Retina (tissue), 1 donor: ENCODE data around the gene ADM5.
"Not testable (repeated sequence)": the region's sequence is repeated elsewhere in the genome, so short reads cannot be mapped to it uniquely, and the experiment has no call there.

Experiments used
- DNase-seq: peaks from one replicate; pipeline ENCODE4 v3.0.0-alpha.2; 2016

ADM5 gene

DNA sequence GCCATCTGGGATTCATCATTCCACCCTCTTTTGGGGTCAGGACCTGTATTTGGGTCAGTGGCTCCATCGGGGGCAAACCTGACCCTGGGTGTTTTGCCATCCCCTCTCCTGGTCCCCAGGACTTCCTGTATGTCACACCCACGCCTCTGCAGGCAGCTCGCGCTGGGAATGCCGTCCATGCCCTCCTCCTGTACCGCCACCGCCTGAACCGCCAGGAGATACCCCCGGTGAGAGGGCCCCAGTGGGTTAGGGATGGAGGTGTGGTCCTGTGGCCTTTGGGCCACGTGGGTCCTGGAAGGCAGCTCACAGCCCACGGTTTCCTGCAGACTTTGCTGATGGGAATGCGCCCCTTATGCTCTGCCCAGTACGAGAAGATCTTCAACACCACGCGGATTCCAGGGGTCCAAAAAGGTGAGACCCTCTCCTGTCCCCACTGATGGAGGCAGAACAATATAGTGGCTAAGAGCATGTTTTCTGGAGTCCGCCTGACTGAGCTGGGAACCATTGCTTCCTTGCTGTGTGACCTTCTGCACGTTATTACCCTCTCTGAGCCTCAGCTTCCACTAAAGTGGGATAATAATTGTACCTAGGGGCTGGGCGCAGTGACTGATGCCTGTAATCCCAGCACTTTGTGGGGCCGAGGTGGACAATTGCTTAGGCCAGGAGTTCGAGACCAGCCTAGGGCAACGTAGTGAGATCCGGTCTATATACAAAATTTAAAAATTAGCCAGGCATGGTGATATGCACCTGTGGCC, 15.7 kb downstream of the ADM5 start:
- no peak for DNase-seq

DNA sequence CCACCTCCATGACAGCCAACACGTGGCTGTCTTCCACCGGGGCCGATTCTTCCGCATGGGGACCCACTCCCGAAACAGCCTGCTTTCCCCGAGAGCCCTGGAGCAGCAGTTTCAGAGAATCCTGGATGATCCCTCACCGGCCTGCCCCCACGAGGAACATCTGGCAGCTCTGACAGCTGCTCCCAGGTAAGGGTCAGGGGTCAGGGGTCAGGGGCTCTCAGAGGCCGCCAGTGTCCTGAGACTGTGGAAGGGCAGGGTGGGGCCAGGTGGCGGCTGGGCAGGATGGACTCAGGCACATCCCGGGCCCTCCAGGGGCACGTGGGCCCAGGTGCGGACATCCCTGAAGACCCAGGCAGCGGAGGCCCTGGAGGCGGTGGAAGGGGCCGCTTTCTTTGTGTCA, 16.5 kb downstream of the ADM5 start:
- no peak for DNase-seq

DNA sequence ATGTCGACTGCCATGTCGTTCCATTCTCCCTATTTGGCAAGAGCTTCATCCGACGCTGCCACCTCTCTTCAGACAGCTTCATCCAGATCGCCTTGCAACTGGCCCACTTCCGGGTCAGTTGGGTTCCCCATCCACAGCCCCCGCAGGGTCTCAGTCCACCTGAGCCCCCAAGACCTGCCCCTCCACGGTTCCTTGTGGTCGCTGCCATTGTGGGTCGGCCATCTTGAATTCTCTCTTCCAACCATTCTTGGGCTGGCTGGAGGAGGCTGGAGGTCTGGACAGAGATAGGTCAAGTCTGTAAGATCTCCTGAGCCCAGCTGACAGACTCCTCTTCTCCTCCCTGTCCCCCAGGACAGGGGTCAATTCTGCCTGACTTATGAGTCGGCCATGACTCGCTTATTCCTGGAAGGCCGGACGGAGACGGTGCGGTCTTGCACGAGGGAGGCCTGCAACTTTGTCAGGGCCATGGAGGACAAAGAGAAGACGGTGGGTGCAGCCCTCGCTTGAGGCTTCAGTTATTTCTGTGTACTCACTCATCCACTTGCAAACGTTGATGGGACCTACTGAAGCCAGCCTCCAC, 21.1 kb downstream of the ADM5 start:
- no peak for DNase-seq

DNA sequence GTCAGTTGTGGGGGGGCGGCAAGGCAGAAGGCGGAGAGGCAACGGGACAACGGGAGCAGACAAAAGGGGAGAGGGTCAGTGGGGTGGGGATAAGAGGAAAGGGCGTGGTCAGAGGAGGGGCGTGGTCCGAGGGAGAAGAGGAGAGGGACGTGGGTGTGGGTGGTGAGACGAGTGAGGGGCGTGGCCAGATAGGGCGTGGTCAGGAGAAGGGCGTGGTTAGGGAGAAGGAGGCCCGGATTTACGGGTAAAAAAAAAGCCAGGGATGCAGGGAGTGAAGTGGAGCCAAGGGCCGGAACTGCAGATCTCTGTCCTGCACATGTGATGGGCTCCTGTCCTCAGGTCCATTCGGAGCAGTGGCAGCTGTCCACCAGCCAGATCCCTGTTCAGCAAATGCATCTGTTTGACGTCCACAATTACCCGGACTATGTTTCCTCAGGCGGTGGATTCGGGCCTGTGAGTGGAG, 23.0 kb downstream of the ADM5 start:
- no peak for DNase-seq

DNA sequence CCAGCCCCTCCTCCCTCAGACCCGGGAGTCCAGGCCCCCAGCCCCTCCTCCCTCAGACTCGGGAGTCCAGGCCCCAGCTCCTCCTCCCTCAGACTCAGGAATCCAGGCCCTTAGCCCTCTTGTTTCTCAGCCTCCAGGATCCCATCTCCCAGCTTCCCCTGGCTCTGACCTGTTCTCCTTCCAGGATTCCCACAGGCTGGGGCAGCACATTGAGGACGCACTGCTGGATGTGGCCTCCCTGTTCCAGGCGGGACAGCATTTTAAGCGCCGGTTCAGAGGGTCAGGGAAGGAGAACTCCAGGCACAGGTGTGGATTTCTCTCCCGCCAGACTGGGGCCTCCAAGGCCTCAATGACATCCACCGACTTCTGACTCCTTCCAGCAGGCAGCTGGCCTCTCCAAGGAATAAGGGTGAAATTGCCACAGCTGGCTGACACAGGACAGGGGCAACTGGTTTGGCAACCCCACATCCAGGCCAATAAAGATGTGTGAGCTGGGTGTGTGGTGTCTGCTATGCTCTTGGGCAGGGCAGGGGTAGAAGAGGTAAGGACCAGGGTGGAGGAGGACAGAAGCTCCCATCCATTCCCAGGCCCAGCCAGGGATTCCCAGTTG, 23.9 kb downstream of the ADM5 start:
- DNase-seq = no peak

DNA sequence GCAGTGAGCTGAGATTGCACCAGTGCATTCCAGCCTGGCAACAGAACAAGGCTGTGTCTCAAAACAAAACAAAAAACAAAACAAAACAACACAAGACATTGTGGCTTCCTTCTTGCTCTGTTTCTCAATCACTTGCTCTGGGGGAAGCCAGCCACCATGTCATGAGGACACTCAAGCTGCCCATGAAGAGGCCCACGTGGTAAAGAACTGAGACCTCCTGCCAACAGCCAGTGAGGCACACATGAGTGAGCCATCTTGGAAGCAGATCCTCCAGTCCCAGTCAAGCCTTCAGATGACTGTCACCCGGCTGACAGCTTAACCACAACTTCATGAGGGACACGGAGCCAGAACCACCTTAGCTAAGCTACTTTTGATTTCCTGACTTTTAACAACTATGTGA, 26.8 kb downstream of the ADM5 start:
- DNase-seq = no peak

DNA sequence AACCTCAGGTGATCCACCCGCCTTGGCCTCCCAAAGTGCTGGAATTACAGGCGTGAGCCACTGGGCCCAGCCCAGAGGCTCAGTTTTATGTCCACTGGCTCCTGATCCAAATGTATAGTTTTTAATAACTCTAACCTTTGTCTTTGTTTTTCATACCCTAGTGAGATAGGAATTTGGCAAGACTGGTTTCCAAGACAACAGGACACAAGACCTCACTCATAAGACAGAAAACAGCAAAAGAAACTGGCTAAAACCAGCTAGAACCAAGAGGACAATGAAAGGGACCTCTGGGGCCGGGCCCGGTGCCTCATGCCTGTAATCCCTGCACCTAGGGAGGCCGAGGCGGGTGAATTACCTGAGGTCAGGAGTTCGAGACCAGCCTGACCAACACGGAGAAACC, 29.1 kb downstream of the ADM5 start:
- DNase-seq = no peak

DNA sequence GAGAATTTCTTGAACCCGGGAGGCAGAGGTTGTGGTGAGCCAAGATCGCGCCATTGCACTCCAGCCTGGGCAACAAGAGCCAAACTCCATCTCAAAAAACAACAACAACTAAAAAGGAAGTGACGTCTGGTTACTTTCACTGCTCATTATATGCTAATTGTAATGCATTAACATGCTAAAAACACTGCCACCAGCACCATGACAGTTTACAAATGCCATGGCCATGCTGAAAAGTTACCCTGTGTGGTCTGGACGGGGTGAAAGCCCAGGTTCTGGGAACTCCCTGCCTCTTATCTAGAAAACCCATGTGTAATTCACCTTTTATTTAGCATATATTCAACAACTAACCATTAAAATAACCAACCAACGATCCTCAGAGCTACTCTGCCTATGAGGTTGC, 29.6 kb downstream of the ADM5 start:
- DNase-seq = no peak

DNA sequence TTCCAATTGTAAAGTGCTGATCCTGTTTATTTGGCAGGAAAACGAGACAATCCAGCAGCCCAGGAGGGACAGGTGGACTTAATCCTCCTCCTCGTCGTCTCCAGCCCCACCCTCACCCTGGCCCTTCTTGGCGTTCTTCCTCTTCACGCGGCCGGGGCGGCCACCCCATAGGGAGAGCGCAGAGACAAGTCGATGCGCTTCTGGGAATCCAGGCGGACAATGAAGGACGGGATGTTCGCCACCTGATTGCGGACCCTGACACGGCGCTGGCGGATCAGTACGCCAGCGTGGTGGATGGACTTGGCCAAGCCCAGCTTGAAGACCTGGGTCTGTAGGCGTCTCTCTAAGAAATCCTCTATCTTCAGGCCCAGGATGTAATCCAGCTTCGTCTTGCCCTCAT, 30.0 kb downstream of the ADM5 start:
- DNase-seq = not testable (repeated sequence)

DNA sequence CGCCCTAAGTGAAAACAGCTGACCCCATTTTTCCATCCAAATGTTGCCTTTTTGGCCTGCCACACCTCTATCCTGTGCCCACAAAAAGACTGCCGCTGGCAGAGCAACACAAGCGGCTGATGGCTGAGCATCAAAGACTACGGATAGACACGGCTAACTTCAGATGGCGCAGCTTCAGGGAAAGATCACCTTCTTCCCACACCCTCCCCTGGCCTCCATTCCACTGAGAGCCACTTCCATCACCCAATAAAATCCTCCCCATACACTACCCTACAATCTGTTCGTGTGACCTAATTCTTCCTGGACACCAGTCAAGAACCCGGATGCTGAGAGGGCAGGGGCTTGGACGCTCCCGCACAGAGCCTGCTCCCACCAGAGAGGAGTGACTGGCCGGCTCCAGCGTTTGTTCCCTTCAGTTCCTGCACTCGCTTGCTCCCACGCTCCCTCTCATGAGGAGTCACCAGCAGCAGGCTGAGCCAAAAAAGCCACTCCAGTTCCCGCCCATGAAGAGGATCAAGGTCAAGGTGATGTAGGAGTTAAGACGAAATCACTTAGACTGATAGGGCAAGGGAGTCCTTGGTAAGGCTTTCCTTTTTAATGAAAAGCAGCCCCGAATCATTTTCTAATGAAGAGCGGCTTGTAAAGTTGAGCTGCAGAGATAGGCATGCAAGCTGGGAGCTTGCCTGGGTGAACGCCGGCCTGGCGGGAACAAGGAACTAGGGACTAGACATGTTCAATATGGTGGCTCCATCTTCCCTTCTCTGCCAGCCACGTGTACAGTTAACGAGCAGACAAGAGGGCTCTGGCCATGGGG, 38.0 kb downstream of the ADM5 start:
- no peak for DNase-seq

DNA sequence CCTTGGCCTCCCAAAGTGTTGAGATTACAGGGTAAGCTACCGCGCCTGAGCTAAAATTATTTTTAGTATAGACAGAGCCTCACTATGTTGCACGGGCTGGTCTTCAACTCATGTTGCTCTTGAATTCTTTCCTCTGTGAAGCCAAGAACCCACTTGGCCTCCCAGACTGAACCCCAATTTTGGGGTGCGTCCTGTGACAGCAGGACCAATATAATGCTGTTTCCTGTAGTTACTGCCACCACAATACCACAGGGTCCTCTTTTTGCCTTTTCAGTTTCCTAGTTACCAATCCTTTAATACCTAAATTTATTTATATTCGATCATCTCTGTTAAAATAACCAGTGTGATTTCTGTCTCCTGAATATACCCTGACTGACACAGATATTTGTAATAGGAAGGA, 40.8 kb downstream of the ADM5 start:
- no peak for DNase-seq

DNA sequence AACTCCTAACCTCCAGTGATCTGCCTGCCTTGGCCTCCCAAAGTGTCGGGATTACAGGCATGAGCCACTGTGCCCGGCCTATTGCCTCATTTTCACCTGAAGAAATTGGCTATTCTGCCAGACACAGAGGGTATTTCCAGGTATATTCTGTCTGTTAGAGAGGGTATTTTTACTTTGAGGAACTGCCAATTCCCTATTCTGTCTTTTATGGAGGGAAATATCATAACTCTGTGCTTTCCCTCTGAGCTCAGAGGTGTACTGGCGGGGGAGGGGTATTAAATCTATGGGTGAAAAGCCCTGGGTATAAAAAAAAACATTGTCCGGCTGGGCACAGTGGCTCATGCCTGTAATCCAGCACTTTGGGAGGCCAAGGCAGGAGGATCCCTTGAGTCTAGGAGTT, 48.9 kb downstream of the ADM5 start:
- DNase-seq = no peak

DNA sequence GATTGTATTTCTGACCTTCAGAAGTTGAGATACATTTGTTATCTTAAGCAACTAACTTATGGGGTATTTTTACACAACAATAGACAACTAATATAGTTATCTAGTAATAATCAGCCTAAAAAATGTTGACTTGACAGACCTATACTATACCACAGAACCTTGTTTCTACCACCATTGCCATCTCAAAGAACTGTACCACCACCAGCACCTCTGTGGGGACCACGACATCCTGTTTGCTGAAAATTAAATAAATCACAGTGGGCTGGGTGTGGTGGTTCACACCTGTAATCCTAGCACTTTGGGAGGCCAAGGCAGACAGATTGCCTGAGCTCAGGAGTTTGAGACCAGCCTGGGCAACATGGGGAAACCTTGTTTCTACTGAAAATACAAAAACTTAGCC, 49.7 kb downstream of the ADM5 start:
- DNase-seq = no peak

DNA sequence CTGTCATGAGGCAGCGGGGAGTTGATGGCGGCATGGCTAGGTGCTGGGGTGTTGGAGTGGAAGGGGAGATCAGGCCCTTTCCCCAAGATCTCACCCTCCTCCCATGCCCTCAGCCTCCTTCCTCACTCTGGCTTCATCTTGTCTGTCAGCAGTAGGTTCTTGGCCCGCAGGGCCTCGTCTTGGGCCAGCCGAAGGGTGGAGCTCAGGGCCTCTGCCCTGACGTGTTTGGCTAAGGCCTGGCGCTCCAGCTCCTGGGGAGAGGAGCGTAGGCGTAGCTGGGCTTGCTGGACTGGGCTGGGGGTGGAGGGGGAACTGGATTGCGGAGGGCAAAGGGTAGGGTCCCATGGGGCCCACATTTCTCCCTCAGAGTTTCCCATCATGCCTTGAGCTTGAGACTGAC, 50.5 kb downstream of the ADM5 start:
- no peak for DNase-seq
